ENCODE results near the gene TNK1. TPM values are rescaled to one million over a fixed set of nuclear protein-coding genes. Genes with fewer than 3 reads are reported as not detected.
A peak's percentile ranks its signal among the peaks of the same experiment; 100 is the strongest.

The TNK1 gene
- total RNA-seq, 1 experiment from 2014 or later: 0.24 TPM

GRCh38 chr17:7419819-7420610 lies 39.1 kb downstream of the TNK1 start, which contains the start of gene SPEM1:
TSS of gene SPEM1 (plus strand) at chr17:7420324. CDS start at chr17:7420385, 61 bp downstream.
- in situ Hi-C loops (cut with HindIII; ENCODE audit: low pct_unique_long_range_greater_than_20kb, low sequenced_read_pairs): no loop called here
- DNase-seq (ENCODE audit: low read depth, low spot score): no peak

GRCh38 chr17:7421186-7421585 lies 40.3 kb downstream of the TNK1 start:
- in situ Hi-C loops (cut with HindIII; ENCODE audit: low pct_unique_long_range_greater_than_20kb, low sequenced_read_pairs): no loop called here
- no peak for DNase-seq (ENCODE audit: low read depth, low spot score)

- in situ Hi-C loops (cut with HindIII; ENCODE audit: low pct_unique_long_range_greater_than_20kb, low sequenced_read_pairs): no loop called here
- DNase-seq (ENCODE audit: low read depth, low spot score): no peak
Measured at GRCh38 chr17:7423679-7424078, 42.8 kb downstream of the TNK1 start.

- no peak for DNase-seq (ENCODE audit: low read depth, low spot score)
- in situ Hi-C loops (cut with HindIII; ENCODE audit: low pct_unique_long_range_greater_than_20kb, low sequenced_read_pairs): no loop called here
Measured at GRCh38 chr17:7425316-7425715, 44.4 kb downstream of the TNK1 start, which contains the start of gene SPEM2. TSS of gene SPEM2 (plus strand) at chr17:7425616. CDS start at chr17:7425689, 73 bp downstream.

GRCh38 chr17:7425756-7426155 lies 44.9 kb downstream of the TNK1 start:
- in situ Hi-C loops (cut with HindIII; ENCODE audit: low pct_unique_long_range_greater_than_20kb, low sequenced_read_pairs): no loop called here
- no peak for DNase-seq (ENCODE audit: low read depth, low spot score)

- in situ Hi-C loops (cut with HindIII; ENCODE audit: low pct_unique_long_range_greater_than_20kb, low sequenced_read_pairs): no loop called here
- no peak for DNase-seq (ENCODE audit: low read depth, low spot score)
Measured at GRCh38 chr17:7426203-7426863, 45.4 kb downstream of the TNK1 start.

- in situ Hi-C loops (cut with HindIII; ENCODE audit: low pct_unique_long_range_greater_than_20kb, low sequenced_read_pairs): no loop called here
- no peak for DNase-seq (ENCODE audit: low read depth, low spot score)
Measured at GRCh38 chr17:7426896-7427489, 46.1 kb downstream of the TNK1 start.

- DNase-seq (ENCODE audit: low read depth, low spot score): no peak
- in situ Hi-C loops (cut with HindIII; ENCODE audit: low pct_unique_long_range_greater_than_20kb, low sequenced_read_pairs): no loop called here
Measured at GRCh38 chr17:7427549-7427948, 46.7 kb downstream of the TNK1 start.

GRCh38 chr17:7428557-7428956 lies 47.7 kb downstream of the TNK1 start, which contains the start of gene SPEM3:
TSS of gene SPEM3 (plus strand) at chr17:7428857. CDS start at chr17:7428903, 46 bp downstream.
- in situ Hi-C loops (cut with HindIII; ENCODE audit: low pct_unique_long_range_greater_than_20kb, low sequenced_read_pairs): no loop called here
- no peak for DNase-seq (ENCODE audit: low read depth, low spot score)

GRCh38 chr17:7429722-7430121 lies 48.8 kb downstream of the TNK1 start:
- in situ Hi-C loops (cut with HindIII; ENCODE audit: low pct_unique_long_range_greater_than_20kb, low sequenced_read_pairs): no loop called here
- no peak for DNase-seq (ENCODE audit: low read depth, low spot score)

- in situ Hi-C loops (cut with HindIII; ENCODE audit: low pct_unique_long_range_greater_than_20kb, low sequenced_read_pairs): no loop called here
- DNase-seq (ENCODE audit: low read depth, low spot score): no peak
Measured at GRCh38 chr17:7431231-7431630, 50.3 kb downstream of the TNK1 start.

GRCh38 chr17:7432296-7432695 lies 51.4 kb downstream of the TNK1 start:
- DNase-seq (ENCODE audit: low read depth, low spot score): no peak
- in situ Hi-C loops (cut with HindIII; ENCODE audit: low pct_unique_long_range_greater_than_20kb, low sequenced_read_pairs): no loop called here

GRCh38 chr17:7435676-7436555 lies 55.0 kb downstream of the TNK1 start:
- DNase-seq (ENCODE audit: low read depth, low spot score): peak; percentile 29
- in situ Hi-C loops (cut with HindIII; ENCODE audit: low pct_unique_long_range_greater_than_20kb, low sequenced_read_pairs): no loop called here

GRCh38 chr17:7436556-7437368 lies 55.9 kb downstream of the TNK1 start:
- peak; percentile 79 for DNase-seq (ENCODE audit: low read depth, low spot score)

GRCh38 chr17:7437369-7437863 lies 56.5 kb downstream of the TNK1 start:
- in situ Hi-C loops (cut with HindIII; ENCODE audit: low pct_unique_long_range_greater_than_20kb, low sequenced_read_pairs): no loop called here
- DNase-seq (ENCODE audit: low read depth, low spot score): no peak

More at GRCh38 chr17:7436556-7437368, 55.9 kb downstream of the TNK1 start:
- in situ Hi-C loops (cut with HindIII; ENCODE audit: low pct_unique_long_range_greater_than_20kb, low sequenced_read_pairs): no loop called here

- no peak for DNase-seq (ENCODE audit: low read depth, low spot score)
- in situ Hi-C loops (cut with HindIII; ENCODE audit: low pct_unique_long_range_greater_than_20kb, low sequenced_read_pairs): no loop called here
Measured at GRCh38 chr17:7437950-7438614, 57.2 kb downstream of the TNK1 start.

Data from SK-MEL-5 (cell line).